Fibroblast of skin of back (primary cell): Measurements from ENCODE around the gene BCAS4.

Source experiments
- DNase-seq: peaks from one replicate; pipeline ENCODE4 v3.0.0-alpha.2; 2013

BCAS4 gene

GRCh38 chr20:50823319-50823718, 28.5 kb downstream of the BCAS4 start:
- DNase-seq, result no peak

- no peak for DNase-seq
These were observed 29.3 kb downstream of the BCAS4 start for GRCh38 chr20:50824137-50824536.

- DNase-seq, result no peak
These were observed 31.3 kb downstream of the BCAS4 start for GRCh38 chr20:50826121-50826520.

GRCh38 chr20:50828363-50829136, 33.7 kb downstream of the BCAS4 start:
- no peak for DNase-seq

- DNase-seq, result no peak
These were observed 36.8 kb downstream of the BCAS4 start for GRCh38 chr20:50831622-50832021.

GRCh38 chr20:50834599-50835005, 39.7 kb downstream of the BCAS4 start:
- DNase-seq, result peak; percentile 94

GRCh38 chr20:50837532-50838321, 42.9 kb downstream of the BCAS4 start:
- peak; percentile 76 for DNase-seq

- DNase-seq, result no peak
These were observed 43.4 kb downstream of the BCAS4 start for GRCh38 chr20:50838322-50838625.

- DNase-seq, result no peak
These were observed 44.0 kb downstream of the BCAS4 start for GRCh38 chr20:50838707-50839385.

- no peak for DNase-seq
These were observed 48.0 kb downstream of the BCAS4 start for GRCh38 chr20:50842821-50843220.

GRCh38 chr20:50843331-50844276, 48.7 kb downstream of the BCAS4 start:
- no peak for DNase-seq

GRCh38 chr20:50844430-50845100, 49.7 kb downstream of the BCAS4 start:
- peak; percentile 69 for DNase-seq

- DNase-seq, result no peak
These were observed 50.8 kb downstream of the BCAS4 start for GRCh38 chr20:50845566-50846215.

GRCh38 chr20:50848341-50848808, 53.5 kb downstream of the BCAS4 start:
- peak; percentile 34 for DNase-seq

- no peak for DNase-seq
These were observed 54.2 kb downstream of the BCAS4 start for GRCh38 chr20:50848846-50849673.

GRCh38 chr20:50850721-50851286, 55.9 kb downstream of the BCAS4 start:
- DNase-seq, result no peak

GRCh38 chr20:50852085-50852484, 57.2 kb downstream of the BCAS4 start:
- DNase-seq, result no peak

GRCh38 chr20:50854506-50855249, 59.8 kb downstream of the BCAS4 start:
- DNase-seq, result no peak
